ENCODE data around the gene LRRC1. TPM values are rescaled to one million over a fixed set of nuclear protein-coding genes. Genes with fewer than 3 reads are reported as not detected.

LRRC1 gene
- total and polyA plus RNA-seq, 2 of the 8 experiments (the other 6 are each of a cell fraction or from before 2014, with no cell fraction given) = 6.7 to 15.9 TPM

DNA sequence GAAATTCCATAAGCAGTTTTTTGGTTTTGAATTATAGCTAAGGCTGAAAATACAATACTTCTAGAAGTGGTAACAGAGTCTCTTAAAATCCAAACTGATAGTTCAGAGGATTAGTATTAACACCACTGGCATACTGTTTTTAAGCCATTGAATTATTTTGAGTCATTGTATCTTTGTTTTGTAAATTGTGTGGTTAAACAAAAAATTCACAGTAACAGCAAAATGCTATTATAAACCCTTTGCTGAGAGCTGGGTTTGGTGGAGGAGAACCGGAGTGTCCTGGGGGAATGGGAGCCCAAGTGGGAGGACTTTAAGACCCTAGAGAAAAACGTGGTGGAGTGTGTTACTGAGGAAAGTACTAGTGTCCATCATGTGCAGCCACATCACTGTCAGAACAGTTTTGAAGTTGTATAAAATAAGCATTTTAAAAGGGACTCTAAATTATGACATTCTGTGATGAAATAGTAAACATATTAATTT lies 125.1 kb downstream of the LRRC1 start:
- ChIA-PET CTCF (ENCODE audit: partially characterized antibody) (interaction anchor here (0.6 to 1.4 kb wide), 2 partner anchors 36 to 280 kb away, joined by 4 to 5 read pairs; no protein-coding TSS in a partner anchor), POLR2A (ENCODE audit: partially characterized antibody) (no interaction called here)
- Histone ChIP-seq H2BK15ac (ENCODE audit: low read length) (no peak overlapping the region), H3K18ac (ENCODE audit: extremely low read depth, low read length) (no peak overlapping the region), H3K27ac (ENCODE audit: low read depth, low read length) (no peak overlapping the region), H2AFZ (ENCODE audit: low read length) (no peak overlapping the region), H3K4ac (replicated peaks; ENCODE audit: insufficient read length, low read depth, low read length) (peak overlapping the region; percentile 49), H2BK120ac (replicated peaks; ENCODE audit: low read depth, low read length) (no peak overlapping the region), H3K4me2 (ENCODE audit: insufficient read depth in 1 of 2, low read depth in 2 of 2, low read length in 2 of 2) (no peak overlapping the region), H3K36me3 (ENCODE audit: control insufficient read depth in 2 of 4, insufficient read depth in 4 of 4, low read length in 3 of 4) (no peaks in the 10 kb centered on the region), H4K91ac (replicated peaks; ENCODE audit: insufficient read length, low read length) (no peak overlapping the region), H3K23ac (ENCODE audit: insufficient read length) (no peak overlapping the region), H3K79me1 (ENCODE audit: low read depth, low read length) (no peaks in the 10 kb centered on the region), H3K56ac (replicated peaks; ENCODE audit: insufficient read length, low read depth, low read length) (no peak overlapping the region), H3K9me3 (ENCODE audit: insufficient read depth in 2 of 2, low read depth in 1 of 2, low read length in 1 of 2) (no peaks in the 10 kb centered on the region), H3K9ac (replicated peaks in 1 of 4; ENCODE audit: extremely low read depth in 1 of 4, low read depth in 3 of 4, low read length in 3 of 4) (no peak overlapping the region), H3K4me1 (replicated peaks in 1 of 4; ENCODE audit: control insufficient read depth in 3 of 4, insufficient read depth in 4 of 4, low read length in 3 of 4) (peaks cover 0 to 8% (median 2%) of the 10 kb centered on the region in 4 experiments; a peak in 3 of 7 replicates), H2AK5ac (ENCODE audit: low read depth, low read length) (no peak overlapping the region), H4K20me1 (replicated peaks in 1 of 2; ENCODE audit: control insufficient read depth in 1 of 2, insufficient read depth in 2 of 2, low read length in 2 of 2) (no peaks in the 10 kb centered on the region), H4K5ac (ENCODE audit: insufficient read length, low read depth, low read length) (no peak overlapping the region), H3K14ac (ENCODE audit: insufficient read length) (no peak overlapping the region), H3K27me3 (replicated peaks in 1 of 4; ENCODE audit: control insufficient read depth in 3 of 4, extremely low read depth in 1 of 4, insufficient read depth in 3 of 4, low read length in 3 of 4) (no peaks in the 10 kb centered on the region), H3K23me2 (ENCODE audit: low read depth, low read length) (no peaks in the 10 kb centered on the region), H2BK5ac (ENCODE audit: low read depth, low read length) (no peak overlapping the region), H2BK20ac (ENCODE audit: low read length) (no peak overlapping the region), H3K79me2 (ENCODE audit: control insufficient read depth in 1 of 2, insufficient read depth in 2 of 2, low read length in 2 of 2) (no peaks in the 10 kb centered on the region), H2BK12ac (ENCODE audit: low read depth, low read length) (no peak overlapping the region), H4K8ac (ENCODE audit: extremely low read depth, insufficient read depth, low read length) (no peak overlapping the region), H3K4me3 (ENCODE audit: extremely low read depth in 1 of 4, insufficient read depth in 2 of 4, low read depth in 3 of 4, low read length in 4 of 4) (no peak overlapping the region)
- DNase-seq (ENCODE audit: low read depth in 1 of 2, low spot score in 2 of 2) (no peak), FAIRE-seq (no peak)
- 86% methylated on average over 2 of the region's 2 CpGs; no CpG with 5 or more reads in 1 of the 2 experiments for WGBS, 2 experiments (ENCODE audit: extremely low coverage in 1 of 2, insufficient coverage in 1 of 2, insufficient read length in 1 of 2, insufficient replicate concordance in 2 of 2, low coverage in 1 of 2, low lambda C conversion rate in 2 of 2, missing lambda C conversion rate in 1 of 2)
- no peak for TF ChIP-seq CTBP2 (IDR thresholded peaks at IDR 0.05; ENCODE audit: borderline replicate concordance, insufficient read depth, insufficient read length, low read length)
- TF ChIP-seq MAFK (IDR thresholded peaks at IDR 0.05; ENCODE audit: low read depth, low read length) = no peak
- no peak for TF ChIP-seq RAD21 (IDR thresholded peaks at IDR 0.05 in 1 of 2, conservative IDR thresholded peaks at IDR 0.05 in 1 of 2; ENCODE audit: low read depth in 2 of 2, low read length in 2 of 2)
- TF ChIP-seq NANOG (IDR thresholded peaks at IDR 0.05; ENCODE audit: insufficient read depth, low read depth, low read length, poor library complexity, severe bottlenecking) = no peak
- TF ChIP-seq CBX5 (IDR thresholded peaks at IDR 0.05; ENCODE audit: low read depth, low read length) = no peak
- TF ChIP-seq JUN (IDR thresholded peaks at IDR 0.05; ENCODE audit: low read depth, low read length) = no peak
- TF ChIP-seq ATF3 (IDR thresholded peaks at IDR 0.05; ENCODE audit: insufficient read depth, low read depth, low read length) = no peak
- TF ChIP-seq CHD2 (IDR thresholded peaks at IDR 0.05; ENCODE audit: low read length) = no peak
- no peak for TF ChIP-seq CHD1 (IDR thresholded peaks at IDR 0.05; ENCODE audit: low read depth, low read length)
